NCI-H446 treated with DMSO at 0.1 percent for 48 hours (cell line): ENCODE data around the gene NDST1.
"Not testable (repeated sequence)": the region's sequence is repeated elsewhere in the genome, so short reads cannot be mapped to it uniquely, and the experiment has no call there.

Experiments used
- DNase-seq: peaks from one replicate; lab custom pipeline; 2025; lab: John Stamatoyannopoulos, UW

Gene NDST1

GRCh38 chr5:150507474-150508276, at the start of gene NDST1:
NDST1 (plus strand) TSS chr5:150508131; CDS start chr5:150521255, 13,124 bp downstream.
- DNase-seq = no peak

GRCh38 chr5:150458802-150459557, 49.0 kb upstream of the NDST1 start:
- DNase-seq = peak; percentile 46

- DNase-seq = no peak
Observed at GRCh38 chr5:150460781-150461180, 47.1 kb upstream of the NDST1 start.

GRCh38 chr5:150461231-150461630, 46.7 kb upstream of the NDST1 start:
- DNase-seq = peak; percentile 54

GRCh38 chr5:150464554-150465012, 43.3 kb upstream of the NDST1 start:
- no peak for DNase-seq

GRCh38 chr5:150465927-150466326, 42.0 kb upstream of the NDST1 start:
- DNase-seq = no peak

- no peak for DNase-seq
Observed at GRCh38 chr5:150468206-150468605, 39.7 kb upstream of the NDST1 start.

GRCh38 chr5:150469718-150470469, 38.0 kb upstream of the NDST1 start:
- DNase-seq = no peak

GRCh38 chr5:150473673-150474358, 34.1 kb upstream of the NDST1 start:
- DNase-seq = no peak

GRCh38 chr5:150476568-150476967, 31.4 kb upstream of the NDST1 start:
- DNase-seq = not testable (repeated sequence)

GRCh38 chr5:150479416-150479815, 28.5 kb upstream of the NDST1 start:
- DNase-seq = no peak

GRCh38 chr5:150481708-150481965, 26.3 kb upstream of the NDST1 start:
- no peak for DNase-seq

GRCh38 chr5:150481972-150482406, 25.9 kb upstream of the NDST1 start:
- no peak for DNase-seq

GRCh38 chr5:150484964-150485692, 22.8 kb upstream of the NDST1 start:
- no peak for DNase-seq

- DNase-seq = no peak
Observed at GRCh38 chr5:150485693-150486401, 22.1 kb upstream of the NDST1 start.

- no peak for DNase-seq
Observed at GRCh38 chr5:150486402-150487198, 21.3 kb upstream of the NDST1 start.

GRCh38 chr5:150487199-150488061, 20.5 kb upstream of the NDST1 start:
- DNase-seq = peak; percentile 27

- DNase-seq = no peak
Observed at GRCh38 chr5:150488519-150489359, 19.2 kb upstream of the NDST1 start.
